Stimulated activated CD8-positive, alpha-beta memory T cell treated with anti-CD3 and anti-CD28 coated beads, Interleukin-12 subunit alpha, Interleukin-12 subunit beta, amount 100 ng/mL, for 4 hours (primary cell): ENCODE measurements around the gene UBASH3B.
"Not testable (repeated sequence)": the region's sequence is repeated elsewhere in the genome, so short reads cannot be mapped to it uniquely, and the experiment has no call there.

Experiments
- DNase-seq: peaks from one replicate; pipeline ENCODE4 v3.0.0-alpha.2; 2020; ENCODE audit warnings: low read depth

Gene UBASH3B

GRCh38 chr11:122853971-122854446 lies 198.5 kb downstream of the UBASH3B start:
- DNase-seq, result no peak

GRCh38 chr11:122861631-122862030 lies 206.1 kb downstream of the UBASH3B start:
- no peak for DNase-seq

- DNase-seq, result no peak
Measured at GRCh38 chr11:122862091-122862490, 206.6 kb downstream of the UBASH3B start.

- not testable (repeated sequence) for DNase-seq
Measured at GRCh38 chr11:122863154-122863553, 207.6 kb downstream of the UBASH3B start.

- no peak for DNase-seq
Measured at GRCh38 chr11:122863704-122864326, 208.3 kb downstream of the UBASH3B start.
